ENCODE data around the gene SPOUT1. TPM values are rescaled to one million over a fixed set of nuclear protein-coding genes. Genes with fewer than 3 reads are reported as not detected.
A peak's percentile ranks its signal among the peaks of the same experiment; 100 is the strongest.
"Not testable (repeated sequence)": the region's sequence is repeated elsewhere in the genome, so short reads cannot be mapped to it uniquely, and the experiment has no call there.

Gene SPOUT1
- total RNA-seq, 2 experiments from 2014 or later, result 83.3 to 104 TPM

DNA sequence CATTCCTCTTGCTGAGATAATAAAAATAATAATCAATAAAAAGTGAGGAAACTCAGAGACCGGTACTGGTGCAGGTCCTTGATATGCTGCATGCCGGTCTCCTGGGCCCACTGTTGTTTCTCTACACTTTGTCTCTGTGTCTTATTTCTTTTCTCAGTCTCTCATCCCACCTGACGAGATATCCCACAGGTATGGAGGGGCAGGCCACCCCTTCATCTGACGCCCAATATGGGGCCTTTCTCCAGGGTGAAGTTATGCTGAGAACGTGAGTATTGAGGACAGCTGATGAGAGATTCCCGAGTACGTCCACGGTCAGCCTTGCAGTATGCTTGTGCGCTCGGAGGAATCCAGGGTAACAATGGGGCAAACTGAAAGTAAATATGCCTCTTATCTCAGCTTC, 21.4 kb upstream of the SPOUT1 start:
- H3K36me3 Mint-ChIP-seq, result peaks cover 13% of the 10 kb centered on the region
- H3K9me3 Mint-ChIP-seq (ENCODE audit: low read depth); ATAC-seq; DNase-seq; H3K27me3 Mint-ChIP-seq; H3K4me1 Mint-ChIP-seq; H3K27ac Mint-ChIP-seq; H3K4me3 Mint-ChIP-seq: not testable (repeated sequence)
- CTCF ChIA-PET, result interaction anchor here (1.5 to 1.7 kb wide), 2 partner anchors 12 to 17 kb away, joined by 4 read pairs; no protein-coding TSS in a partner anchor

DNA sequence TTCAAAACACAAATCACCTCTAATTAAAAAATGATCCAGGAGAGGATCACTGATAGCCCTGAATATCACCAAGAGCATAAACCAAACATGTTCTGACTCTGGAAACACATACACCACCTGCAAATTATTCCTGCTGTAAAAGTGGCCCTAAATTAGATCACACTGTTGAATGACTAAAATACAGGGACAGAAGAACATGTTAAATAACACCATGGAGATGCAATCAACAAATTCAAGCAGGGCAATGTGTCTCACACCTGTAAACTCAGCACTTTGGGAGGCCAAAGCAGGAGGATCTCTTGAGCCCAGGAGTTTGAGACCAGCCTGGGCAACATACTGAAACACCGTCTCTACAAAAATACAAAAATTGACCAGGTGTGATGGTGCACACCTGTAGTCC, 18.2 kb upstream of the SPOUT1 start:
- Mint-ChIP-seq H3K4me1 (no peaks in the 10 kb centered on the region), H3K27ac (no peak overlapping the region), H3K9me3 (ENCODE audit: low read depth) (peaks cover 4% of the 10 kb centered on the region), H3K36me3 (peaks cover 13% of the 10 kb centered on the region), H3K4me3 (no peak overlapping the region), H3K27me3 (no peaks in the 10 kb centered on the region)
- no peak for ATAC-seq
- DNase-seq, result no peak
- CTCF ChIA-PET, result interaction anchor here (1.5 kb wide), 1 partner anchor 16 kb away, joined by 4 read pairs; no protein-coding TSS in a partner anchor

- CTCF ChIA-PET, result interaction anchor here (1.2 to 2.7 kb wide), 3 partner anchors 17 to 81 kb away, joined by 4 to 6 read pairs (median 4); partner anchors contain the start of gene SPOUT1
- Mint-ChIP-seq H3K9me3 (ENCODE audit: low read depth) (peaks cover 4% of the 10 kb centered on the region), H3K27me3 (no peaks in the 10 kb centered on the region), H3K36me3 (peaks cover 14% of the 10 kb centered on the region), H3K27ac (no peak overlapping the region), H3K4me1 (no peaks in the 10 kb centered on the region), H3K4me3 (no peak overlapping the region)
- DNase-seq (no peak), ATAC-seq (no peak)
These were observed 17.1 kb upstream of the SPOUT1 start for GRCh38 chr9:128846680-128847030.

GRCh38 chr9:128845186-128845931, 15.8 kb upstream of the SPOUT1 start:
- DNase-seq (no peak), ATAC-seq (no peak)
- Mint-ChIP-seq H3K4me3 (no peak overlapping the region), H3K27ac (no peak overlapping the region), H3K36me3 (peaks cover 6% of the 10 kb centered on the region), H3K27me3 (no peaks in the 10 kb centered on the region), H3K9me3 (ENCODE audit: low read depth) (peaks cover 4% of the 10 kb centered on the region), H3K4me1 (no peaks in the 10 kb centered on the region)
- CTCF ChIA-PET, result interaction anchor here (2.4 to 2.7 kb wide), 2 partner anchors 27 to 82 kb away, joined by 6 to 8 read pairs; partner anchors contain the start of gene ENDOG

- not testable (repeated sequence) for ATAC-seq; H3K36me3 Mint-ChIP-seq; H3K27ac Mint-ChIP-seq; H3K4me3 Mint-ChIP-seq; H3K27me3 Mint-ChIP-seq; DNase-seq; H3K9me3 Mint-ChIP-seq (ENCODE audit: low read depth); H3K4me1 Mint-ChIP-seq
- CTCF ChIA-PET, result interaction anchor here (1.6 to 1.7 kb wide), 2 partner anchors 85 to 480 kb away, joined by 6 read pairs; no protein-coding TSS in a partner anchor
These were observed 13.6 kb upstream of the SPOUT1 start for GRCh38 chr9:128843171-128843570.

- Mint-ChIP-seq H3K36me3 (peaks cover 1% of the 10 kb centered on the region), H3K9me3 (ENCODE audit: low read depth) (no peaks in the 10 kb centered on the region), H3K27me3 (no peaks in the 10 kb centered on the region), H3K27ac (no peak overlapping the region), H3K4me3 (no peak overlapping the region), H3K4me1 (no peaks in the 10 kb centered on the region)
- no peak for ATAC-seq
- CTCF ChIA-PET, result no interaction called here
- DNase-seq, result no peak
These were observed 12.3 kb upstream of the SPOUT1 start for GRCh38 chr9:128841694-128842492.

DNA sequence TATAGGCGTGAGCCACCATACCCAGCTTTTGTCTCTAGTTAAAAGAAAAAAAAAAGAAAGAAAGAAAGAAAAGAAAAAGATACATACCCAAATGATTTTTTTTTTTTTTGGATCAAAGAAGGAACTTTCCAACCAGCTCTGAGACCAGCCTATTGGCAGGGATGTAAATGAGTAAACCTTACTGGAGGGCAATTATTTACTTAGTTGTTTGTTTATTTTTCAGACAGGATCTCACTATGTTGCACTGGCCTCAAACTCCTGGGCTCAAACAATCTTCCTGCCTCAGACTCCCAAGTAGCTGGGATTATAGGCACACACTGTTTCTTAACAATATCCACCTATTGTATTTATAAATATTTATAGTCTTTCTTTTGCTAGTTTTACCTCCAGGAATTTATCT, 10.9 kb upstream of the SPOUT1 start:
- Mint-ChIP-seq H3K4me1 (no peaks in the 10 kb centered on the region), H3K36me3 (peaks cover 1% of the 10 kb centered on the region), H3K4me3 (no peak overlapping the region), H3K9me3 (ENCODE audit: low read depth) (no peaks in the 10 kb centered on the region), H3K27me3 (no peaks in the 10 kb centered on the region), H3K27ac (no peak overlapping the region)
- ATAC-seq (no peak), DNase-seq (no peak)
- CTCF ChIA-PET, result no interaction called here

- ATAC-seq (no peak), DNase-seq (no peak)
- CTCF ChIA-PET, result interaction anchor here (1.4 kb wide), 1 partner anchor 14 kb away, joined by 3 read pairs; no protein-coding TSS in a partner anchor
- no peak overlapping the region for H3K27ac Mint-ChIP-seq
- H3K9me3 Mint-ChIP-seq (ENCODE audit: low read depth), result no peaks in the 10 kb centered on the region
- no peak overlapping the region for H3K4me3 Mint-ChIP-seq
- H3K4me1 Mint-ChIP-seq, result no peaks in the 10 kb centered on the region
- H3K27me3 Mint-ChIP-seq, result no peaks in the 10 kb centered on the region
- peaks cover 5% of the 10 kb centered on the region for H3K36me3 Mint-ChIP-seq
These were observed 8.7 kb upstream of the SPOUT1 start for GRCh38 chr9:128838338-128838737.

DNA sequence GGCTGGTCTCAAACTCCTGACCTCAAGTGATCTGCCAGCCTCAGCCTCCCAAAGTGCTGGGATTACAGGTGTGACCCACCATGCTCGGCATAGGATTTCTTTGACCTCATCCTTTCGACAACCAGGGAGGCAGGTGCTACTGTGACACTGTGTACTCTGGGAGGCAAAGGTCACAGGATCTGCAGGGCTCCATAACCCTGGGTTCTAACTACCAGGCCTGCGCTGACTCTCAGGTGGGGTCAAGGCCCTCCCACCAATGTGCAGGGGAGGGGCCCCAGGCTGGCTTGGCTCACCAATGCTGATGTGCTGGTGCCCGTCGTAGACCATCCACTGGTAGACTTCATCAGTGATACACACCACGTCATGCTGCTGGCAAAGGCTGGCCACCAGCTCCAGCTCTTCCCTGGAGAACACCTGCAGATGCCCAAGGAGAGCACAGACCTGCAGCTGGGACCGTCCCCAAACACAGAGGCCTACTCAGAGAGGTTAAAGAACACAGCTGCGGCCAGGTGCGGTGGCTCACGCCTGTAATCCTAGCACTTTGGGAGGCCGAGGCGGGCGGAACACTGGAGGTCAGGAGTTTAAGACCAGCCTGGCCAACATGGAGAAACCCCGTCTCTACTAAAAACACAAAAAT, 7.0 kb upstream of the SPOUT1 start:
- no peak overlapping the region for H3K27ac Mint-ChIP-seq
- no peaks in the 10 kb centered on the region for H3K4me1 Mint-ChIP-seq
- DNase-seq (no peak), ATAC-seq (no peak)
- peaks cover 6% of the 10 kb centered on the region for H3K36me3 Mint-ChIP-seq
- H3K4me3 Mint-ChIP-seq, result no peak overlapping the region
- CTCF ChIA-PET, result no interaction called here
- no peaks in the 10 kb centered on the region for H3K27me3 Mint-ChIP-seq
- no peaks in the 10 kb centered on the region for H3K9me3 Mint-ChIP-seq (ENCODE audit: low read depth)

- Mint-ChIP-seq H3K9me3 (ENCODE audit: low read depth) (no peaks in the 10 kb centered on the region), H3K4me1 (no peaks in the 10 kb centered on the region), H3K27me3 (no peaks in the 10 kb centered on the region), H3K27ac (no peak overlapping the region), H3K36me3 (peaks cover 6% of the 10 kb centered on the region), H3K4me3 (no peak overlapping the region)
- DNase-seq, result no peak
- ATAC-seq, result no peak
- CTCF ChIA-PET, result interaction anchor here (0.7 kb wide), 1 partner anchor 17 kb away, joined by 3 read pairs; the partner anchor contains the start of gene ENDOG
These were observed 5.9 kb upstream of the SPOUT1 start for GRCh38 chr9:128835246-128836210.

- no peak for ATAC-seq
These were observed 4.1 kb upstream of the SPOUT1 start for GRCh38 chr9:128833696-128834095.

DNA sequence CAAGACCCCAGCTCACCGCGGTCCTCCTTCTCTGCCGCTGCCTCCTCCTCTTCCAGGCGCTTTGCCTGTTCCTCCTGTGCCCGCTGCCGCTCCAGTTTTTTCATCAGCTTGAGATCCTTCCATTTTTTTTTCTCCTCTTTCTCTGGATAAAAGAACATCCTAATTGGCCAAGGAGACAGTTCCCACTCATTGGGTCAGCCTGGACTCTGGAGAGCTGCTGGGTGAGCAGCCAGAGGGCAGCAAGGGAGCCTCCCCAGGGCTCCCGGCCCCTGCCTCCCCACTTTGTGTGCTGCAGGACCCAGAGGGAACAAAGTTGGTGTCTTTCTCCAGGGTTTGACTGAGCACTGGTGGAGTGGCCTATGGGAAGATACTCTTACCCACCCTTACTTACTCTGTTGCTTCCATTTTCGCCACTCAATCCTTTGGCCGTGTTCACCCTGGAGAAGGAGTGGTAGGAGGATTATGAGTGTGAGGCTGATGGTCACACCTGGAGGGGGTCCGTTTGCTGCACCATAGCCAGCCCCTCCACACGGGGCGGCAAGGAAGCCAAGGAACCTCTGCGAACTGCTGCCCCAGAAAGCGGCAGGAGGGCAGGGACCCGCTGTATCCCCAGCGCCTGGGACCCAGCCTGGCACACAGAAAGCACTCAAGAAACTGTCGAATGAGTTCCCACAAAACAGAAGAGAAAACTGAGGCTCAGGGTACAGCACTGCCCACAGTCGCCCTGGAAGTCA, 708 bp downstream of the SPOUT1 start:
- Mint-ChIP-seq H3K9me3 (ENCODE audit: low read depth) (no peaks in the 10 kb centered on the region), H3K36me3 (peaks cover 19% of the 10 kb centered on the region), H3K4me1 (peaks cover 23% of the 10 kb centered on the region), H3K27ac (peak overlapping the region; percentile 90), H3K27me3 (no peaks in the 10 kb centered on the region), H3K4me3 (peak overlapping the region; percentile 97)
- DNase-seq (no peak), ATAC-seq (no peak)
- CTCF ChIA-PET, result interaction anchor here (0.6 to 2.8 kb wide), 5 partner anchors 10 to 99 kb away, joined by 3 to 31 read pairs (median 9); partner anchors contain the start of gene ENDOG

More at GRCh38 chr9:128833696-128834095, 4.1 kb upstream of the SPOUT1 start:
- DNase-seq, result no peak
- H3K27me3 Mint-ChIP-seq, result no peaks in the 10 kb centered on the region
- peaks cover 12% of the 10 kb centered on the region for H3K4me1 Mint-ChIP-seq
- no peaks in the 10 kb centered on the region for H3K9me3 Mint-ChIP-seq (ENCODE audit: low read depth)
- no peak overlapping the region for H3K4me3 Mint-ChIP-seq
- no peak overlapping the region for H3K27ac Mint-ChIP-seq
- CTCF ChIA-PET, result interaction anchor here (1.8 kb wide), 1 partner anchor 16 kb away, joined by 5 read pairs; the partner anchor contains the start of gene ENDOG
- H3K36me3 Mint-ChIP-seq, result peaks cover 10% of the 10 kb centered on the region

Measured in activated CD8-positive, alpha-beta memory T cell treated with anti-CD3 and anti-CD28 coated beads, Interleukin-2, amount 10 ng/mL, durations not matched to agents 7 days and 5 days (primary cell).